HCT116 (cell line): ENCODE data around the gene SND1. TPM values are rescaled to one million over a fixed set of nuclear protein-coding genes. Genes with fewer than 3 reads are reported as not detected.

Source experiments
- ATAC-seq: fragments of 200-7000 bp; cut with Tn5 transposase; 2 replicates; pipeline ENCODE4 v1.9.1; 2020; ENCODE audit warnings: mild to moderate bottlenecking, moderate library complexity
- BruUV-seq: library from RNA; stranded (reverse); fragments of 400-500 nt; replicated peaks from 2 replicates; lab custom pipeline; 2021; lab: Mats Ljungman, UMichigan
- CTCF ChIA-PET: fragments of 300-600 bp; sonication (Branson Sonifier 250); formaldehyde crosslinking; loops from one replicate; lab custom pipeline; 2021; ENCODE audit warnings: antibody characterized with exemption; lab: Charles Lee
- POLR2A ChIA-PET: fragments of 300-600, 350-600 bp; sonication (Branson Sonifier 250); formaldehyde crosslinking; loops from one replicate; lab custom pipeline; 2021; ENCODE audit warnings: antibody characterized with exemption; lab: Charles Lee
- RAD21 ChIA-PET, 2 experiments: fragments of 300-600 bp; sonication (Branson Sonifier 250); formaldehyde crosslinking; loops; one replicate each; lab custom pipeline; 2023; ENCODE audit warnings: low total read pairs in 2 of 2; ENCODE audit not compliant: uncharacterized antibody in 2 of 2, unreplicated experiment in 2 of 2, low non-redundant PET in 1 of 2; lab: Charles Lee
- DNase-seq: peaks from one replicate; pipeline ENCODE4 v3.0.0-alpha.2; 2010; ENCODE audit warnings: low read depth, low spot score
- H2AFZ ChIP-seq: fragments of 200-600 bp; shearing (Covaris generic), sonication (generic); 2 replicates; pipeline ENCODE4 v1.6.1; 2017; ENCODE audit warnings: low read depth, mixed run types, mixed read lengths, antibody characterized with exemption, low read length; ENCODE audit not compliant: poor library complexity, severe bottlenecking
- H3K27ac ChIP-seq: 2 replicates; pipeline ENCODE4 v1.5.1; 2012; ENCODE audit warnings: low read depth, low read length
- H3K27me3 ChIP-seq: fragments of 200-600 bp; sonication (generic); 2 replicates; pipeline ENCODE4 v1.6.1; 2016; ENCODE audit warnings: mixed run types, low read length, mixed read lengths; ENCODE audit not compliant: insufficient read depth
- H3K36me3 ChIP-seq, 2 experiments: fragments of 200-500 bp in 1 of 2; fragments of 200-600 bp in 1 of 2; sonication (Bioruptor generic) in 1 of 2; sonication (generic) in 1 of 2; 2 replicates each; pipeline versions ENCODE4 v1.5.1 to v1.6.1; 2014 to 2016; ENCODE audit warnings: low read length in 2 of 2, inconsistent platforms in 1 of 2, mixed read lengths in 1 of 2, mixed run types in 1 of 2; ENCODE audit not compliant: insufficient read depth in 2 of 2, control insufficient read depth in 1 of 2
- H3K4me1 ChIP-seq, 2 experiments: fragments of 200-600 bp in 1 of 2; sonication (generic) in 1 of 2; 2 replicates each; pipeline versions ENCODE4 v1.5.1 to v1.6.1; 2012 to 2017; ENCODE audit warnings: low read length in 2 of 2, inconsistent platforms in 1 of 2, mild to moderate bottlenecking in 1 of 2, mixed read lengths in 1 of 2, mixed run types in 1 of 2, moderate library complexity in 1 of 2; ENCODE audit not compliant: insufficient read depth in 2 of 2, control insufficient read depth in 1 of 2
- H3K4me2 ChIP-seq: fragments of 200-600 bp; sonication (generic); 2 replicates; pipeline ENCODE4 v1.6.1; 2017; ENCODE audit warnings: mixed run types, low read length, mixed read lengths
- H3K4me3 ChIP-seq, 2 experiments: fragments of 200-600 bp in 1 of 2; sonication (generic) in 1 of 2; replicated peaks in 1 of 2; 2 replicates each; pipeline ENCODE4 v1.5.1; 2011 to 2016; ENCODE audit warnings: low read length in 2 of 2, control low read depth in 1 of 2, low read depth in 1 of 2, mild to moderate bottlenecking in 1 of 2, mixed read lengths in 1 of 2, mixed run types in 1 of 2
- H3K79me2 ChIP-seq: fragments of 200-600 bp; sonication (generic); 2 replicates; pipeline ENCODE4 v1.6.1; 2017; ENCODE audit warnings: mild to moderate bottlenecking, mixed run types, low read length, moderate library complexity, mixed read lengths; ENCODE audit not compliant: insufficient read depth
- H3K9ac ChIP-seq: fragments of 200-600 bp; sonication (generic); 2 replicates; pipeline ENCODE4 v1.6.1; 2016; ENCODE audit warnings: low read length, mixed read lengths
- H3K9me2 ChIP-seq: fragments of 200-600 bp; sonication (generic), shearing (Covaris generic); 2 replicates; pipeline ENCODE4 v1.6.1; 2017; ENCODE audit warnings: mixed run types, mild to moderate bottlenecking, moderate library complexity; ENCODE audit not compliant: insufficient read depth
- H3K9me3 ChIP-seq, 2 experiments: fragments of 200-500 bp in 1 of 2; fragments of 200-600 bp in 1 of 2; sonication (Bioruptor generic) in 1 of 2; sonication (generic) in 1 of 2; 2 replicates each; pipeline ENCODE4 v1.6.1; 2014 to 2017; ENCODE audit warnings: low read length in 2 of 2, mixed read lengths in 2 of 2, inconsistent platforms in 1 of 2, low read depth in 1 of 2, mild to moderate bottlenecking in 1 of 2, mixed run types in 1 of 2, moderate library complexity in 1 of 2; ENCODE audit not compliant: control insufficient read depth in 1 of 2, insufficient read depth in 1 of 2
- H4K20me1 ChIP-seq: fragments of 200-600 bp; sonication (generic), shearing (Covaris generic); 2 replicates; pipeline ENCODE4 v1.6.1; 2017; ENCODE audit warnings: mixed run types, mild to moderate bottlenecking, moderate library complexity; ENCODE audit not compliant: insufficient read depth
- CBX3 ChIP-seq: IDR thresholded peaks from 2 replicates; pipeline ENCODE4 v1.6.1; 2012; ENCODE audit warnings: low read depth
- CEBPB ChIP-seq: IDR thresholded peaks from 2 replicates; pipeline ENCODE4 v1.6.1; 2012; ENCODE audit warnings: low read depth
- EGR1 ChIP-seq: IDR thresholded peaks from 2 replicates; pipeline ENCODE4 v1.6.1; 2012; ENCODE audit warnings: low read depth
- EZH2 ChIP-seq: fragments of 200-600 bp; sonication (generic); IDR thresholded peaks from 2 replicates; pipeline ENCODE4 v1.6.1; 2017; ENCODE audit warnings: antibody characterized with exemption, mixed run types
- EZH2phosphoT487 ChIP-seq: fragments of 200-600 bp; IDR thresholded peaks from 2 replicates; pipeline ENCODE4 v1.6.1; 2018; ENCODE audit warnings: antibody characterized with exemption, borderline replicate concordance
- FOSL1 ChIP-seq: IDR thresholded peaks from 2 replicates; pipeline ENCODE4 v1.6.1; 2012; ENCODE audit warnings: low read depth
- JUND ChIP-seq: IDR thresholded peaks from 2 replicates; pipeline ENCODE4 v1.6.1; 2012
- POLR2A ChIP-seq: IDR thresholded peaks from 2 replicates; pipeline ENCODE4 v1.7.0; 2011; ENCODE audit warnings: borderline replicate concordance; ENCODE audit not compliant: insufficient read depth, insufficient read length; ENCODE audit errors: extremely low read depth
- RAD21 ChIP-seq: IDR thresholded peaks from 2 replicates; pipeline ENCODE4 v1.6.1; 2012; ENCODE audit warnings: low read depth, mild to moderate bottlenecking
- SP1 ChIP-seq: IDR thresholded peaks from 2 replicates; pipeline ENCODE4 v1.6.1; 2012; ENCODE audit warnings: low read depth
- SRF ChIP-seq: IDR thresholded peaks from 2 replicates; pipeline ENCODE4 v1.6.1; 2012; ENCODE audit warnings: low read depth
- TCF7L2 ChIP-seq: IDR thresholded peaks from 2 replicates; pipeline ENCODE4 v1.7.0; 2011; ENCODE audit warnings: borderline replicate concordance, inconsistent platforms; ENCODE audit not compliant: insufficient read depth, insufficient read length; ENCODE audit errors: extremely low read depth
- intact Hi-C: fragments of 100-400 bp; cut with micrococcal nuclease; formaldehyde crosslinking; loops from 2 replicates; pipeline ENCODE4 v1.10.0; 2022
- total RNA-seq: library from RNA; stranded (reverse); gene quantifications from one replicate; pipeline ENCODE4 v1.2.1, GENCODE V29; 2021; ENCODE audit not compliant: unreplicated experiment
- TF ChIP-seq, protein P1 (sequence below), 3 experiments: fragments of 200-600 bp in 1 of 3; sonication (generic) in 1 of 3; IDR thresholded peaks in 2 of 3; conservative IDR thresholded peaks in 1 of 3; 2 replicates each; pipeline ENCODE4 v1.5.1; 2012 to 2017; ENCODE audit warnings: low read depth in 2 of 3, low read length in 2 of 3, antibody characterized with exemption in 1 of 3, borderline replicate concordance in 1 of 3, control low read depth in 1 of 3, mild to moderate bottlenecking in 1 of 3, mixed read lengths in 1 of 3, mixed run types in 1 of 3, moderate library complexity in 1 of 3; ENCODE audit not compliant: insufficient read depth in 1 of 3

Gene SND1
- total RNA-seq, 1 experiment from 2014 or later: 169 TPM

DNA sequence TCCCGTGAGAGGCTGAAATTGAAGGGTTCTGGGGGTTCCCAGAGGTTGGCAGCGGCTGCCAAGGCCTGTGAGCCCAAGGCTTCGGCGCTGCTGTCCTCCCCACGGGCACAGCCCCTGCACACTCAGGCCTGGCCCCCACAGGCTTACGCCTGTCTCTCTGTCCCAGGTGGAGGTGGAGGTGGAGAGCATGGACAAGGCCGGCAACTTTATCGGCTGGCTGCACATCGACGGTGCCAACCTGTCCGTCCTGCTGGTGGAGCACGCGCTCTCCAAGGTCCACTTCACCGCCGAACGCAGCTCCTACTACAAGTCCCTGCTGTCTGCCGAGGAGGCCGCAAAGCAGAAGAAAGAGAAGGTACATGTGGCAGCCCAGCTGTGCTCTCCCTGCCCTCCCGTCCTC is 422.3 kb downstream of the SND1 start:
- H3K79me2 ChIP-seq: no peaks in the 10 kb centered on the region
- TF ChIP-seq SP1 (no peak), EGR1 (no peak), CEBPB (no peak), TCF7L2 (no peak), SRF (no peak), EZH2 (no peak), RAD21 (no peak), JUND (no peak), POLR2A (no peak), FOSL1 (no peak), CBX3 (no peak), EZH2phosphoT487 (no peak)
- TF ChIP-seq, protein P1, sequence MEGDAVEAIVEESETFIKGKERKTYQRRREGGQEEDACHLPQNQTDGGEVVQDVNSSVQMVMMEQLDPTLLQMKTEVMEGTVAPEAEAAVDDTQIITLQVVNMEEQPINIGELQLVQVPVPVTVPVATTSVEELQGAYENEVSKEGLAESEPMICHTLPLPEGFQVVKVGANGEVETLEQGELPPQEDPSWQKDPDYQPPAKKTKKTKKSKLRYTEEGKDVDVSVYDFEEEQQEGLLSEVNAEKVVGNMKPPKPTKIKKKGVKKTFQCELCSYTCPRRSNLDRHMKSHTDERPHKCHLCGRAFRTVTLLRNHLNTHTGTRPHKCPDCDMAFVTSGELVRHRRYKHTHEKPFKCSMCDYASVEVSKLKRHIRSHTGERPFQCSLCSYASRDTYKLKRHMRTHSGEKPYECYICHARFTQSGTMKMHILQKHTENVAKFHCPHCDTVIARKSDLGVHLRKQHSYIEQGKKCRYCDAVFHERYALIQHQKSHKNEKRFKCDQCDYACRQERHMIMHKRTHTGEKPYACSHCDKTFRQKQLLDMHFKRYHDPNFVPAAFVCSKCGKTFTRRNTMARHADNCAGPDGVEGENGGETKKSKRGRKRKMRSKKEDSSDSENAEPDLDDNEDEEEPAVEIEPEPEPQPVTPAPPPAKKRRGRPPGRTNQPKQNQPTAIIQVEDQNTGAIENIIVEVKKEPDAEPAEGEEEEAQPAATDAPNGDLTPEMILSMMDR (IDR thresholded peaks at IDR 0.05 in 2 of 3, conservative IDR thresholded peaks at IDR 0.05 in 1 of 3; ENCODE audit: borderline replicate concordance in 1 of 3, insufficient read depth in 1 of 3, low read depth in 2 of 3, low read length in 2 of 3): no peak
- no peaks in the 10 kb centered on the region for H4K20me1 ChIP-seq
- ATAC-seq (no peak), DNase-seq (no peak)
- peaks cover 0 to 2% of the 10 kb centered on the region in 2 experiments; a peak in 1 of 4 replicates for H3K36me3 ChIP-seq
- no peak overlapping the region for H3K4me3 ChIP-seq
- H3K27ac ChIP-seq: no peak overlapping the region
- no peaks in the 10 kb centered on the region for H3K27me3 ChIP-seq
- BruUV-seq: no TSS peak
- no peak overlapping the region for H2AFZ ChIP-seq
- H3K4me1 ChIP-seq: no peaks in the 10 kb centered on the region
- no peaks in the 10 kb centered on the region for H3K9me3 ChIP-seq
- H3K4me2 ChIP-seq: no peak overlapping the region
- POLR2A ChIA-PET: no interaction called here
- CTCF ChIA-PET: no interaction called here
- H3K9ac ChIP-seq: no peak overlapping the region
- RAD21 ChIA-PET: no interaction called here
- H3K9me2 ChIP-seq: no peaks in the 10 kb centered on the region
- intact Hi-C loops: no loop called here
